Psoas muscle (tissue), 8 donors: ENCODE data around the gene KCNG2. TPM values are rescaled to one million over a fixed set of nuclear protein-coding genes. Genes with fewer than 3 reads are reported as not detected.

Experiments
- ATAC-seq, 4 donors: fragments of 200-7000 bp; cut with Tn5 transposase; one replicate each; pipeline ENCODE4 v1.9.1; 2020; ENCODE audit warnings: moderate library complexity in 3 of 4, mild to moderate bottlenecking in 2 of 4
- DNase-seq, 2 donors: peaks; one replicate each; pipeline ENCODE4 v3.0.0-alpha.2; 2020
- H3K27ac ChIP-seq: fragments of 200-600 bp; one replicate; pipeline ENCODE4 v1.8.0; 2022
- H3K27me3 ChIP-seq, 3 donors: fragments of 200-600 bp in 1 of 3; one replicate each; pipeline versions ENCODE4 v1.6.1 to v1.8.0; 2013 to 2022; ENCODE audit warnings: low read length in 2 of 3, mild to moderate bottlenecking in 2 of 3, moderate library complexity in 1 of 3; ENCODE audit not compliant: insufficient read depth in 3 of 3
- H3K36me3 ChIP-seq, 2 donors: fragments of 200-600 bp in 1 of 2; one replicate each; pipeline versions ENCODE4 v1.6.1 to v1.8.0; 2013 to 2022; ENCODE audit warnings: low read depth in 1 of 2, mild to moderate bottlenecking in 1 of 2, moderate library complexity in 1 of 2; ENCODE audit not compliant: insufficient read depth in 1 of 2
- H3K4me1 ChIP-seq: fragments of 200-600 bp; one replicate; pipeline ENCODE4 v1.8.0; 2022
- H3K4me3 ChIP-seq: fragments of 200-600 bp; one replicate; pipeline ENCODE4 v1.8.0; 2022; ENCODE audit warnings: mild to moderate bottlenecking
- H3K9me3 ChIP-seq: fragments of 200-600 bp; one replicate; pipeline ENCODE4 v1.8.0; 2022
- WGBS, 3 donors: extraction: QIAGEN DNeasy Blood & Tissue Kit; methylation state at CpG; one replicate each; pipeline versions ENCODE4 v1.1.6 to v1.1.7; 2013; 5-methylcytosine and 5-hydroxymethylcytosine counted together
- intact Hi-C, 2 donors: fragments of 100-400 bp; cut with DNase I; formaldehyde crosslinking; loops; one replicate each; pipeline versions ENCODE4 v1.11.0 to v1.14.2; 2022
- polyA plus RNA-seq, 3 donors: library from polyadenylated mRNA; stranded (reverse); fragments of 200-250 nt; gene quantifications; one replicate each; pipeline ENCODE4 v1.2.3, GENCODE V29; 2013
- total RNA-seq, 4 donors: library from RNA; stranded (reverse); fragmentation: NEBNext Ultra II Directional in 2 of 4; extraction: Animal tissue kit (Norgen Biotek cat#: 25700) in 2 of 4; gene quantifications; one replicate each; pipeline versions ENCODE4 v1.2.1 to v1.2.4, GENCODE V29; 2021 to 2023
- TF ChIP-seq, protein P1 (sequence below): fragments of 200-600 bp; IDR thresholded peaks from one replicate; pipeline ENCODE4 v1.8.0; 2022; ENCODE audit warnings: antibody characterized with exemption
- donor health status: healthy with polysubstance abuse.
- donor health status: DM: no; HTN: no; CAD: no; lungs with moderate emphysema.
- donor health status: Bipolar disorder and iron deficiency.
- donor health status: healthy.
- donor health status: DM: yes; HTN: yes; CAD: no.
- donor health status: DM: no; HTN: no; CAD: no.
- donor health status: DM: no; HTN: no; CAD: no.
- donor health status: DM: yes; HTN: yes; CAD: no.

Gene KCNG2
- total and polyA plus RNA-seq, 7 donors = 0.04 to 0.54 (median 0.27) TPM; not detected in 2

DNA sequence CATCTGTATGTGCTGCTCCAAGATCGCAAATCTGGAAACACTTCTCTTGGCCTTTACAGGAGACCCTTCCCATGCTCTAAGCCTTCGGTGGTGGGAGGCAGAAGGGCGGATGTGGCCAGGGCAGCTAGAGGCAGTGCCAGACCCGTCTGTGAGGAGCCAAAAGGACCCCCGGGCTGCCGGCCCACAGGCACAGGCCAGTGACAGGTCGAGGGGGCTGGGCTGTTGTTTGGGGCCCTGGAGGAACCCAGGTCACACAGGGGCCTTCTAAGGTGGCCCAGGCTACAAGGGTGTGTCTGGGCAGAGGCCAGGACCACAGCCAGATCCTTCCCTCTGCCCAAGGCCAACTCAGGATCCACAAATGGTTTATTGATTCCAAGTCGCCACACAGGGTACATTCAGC, 104.3 kb downstream of the KCNG2 start:
- intact Hi-C loops = no loop called here
- ATAC-seq (no peak), DNase-seq (no peak)
- no peaks in the 10 kb centered on the region for H3K4me1 ChIP-seq
- no peak overlapping the region for H3K27ac ChIP-seq
- H3K4me3 ChIP-seq = no peak overlapping the region
- H3K36me3 ChIP-seq = peaks cover 0 to 23% of the 10 kb centered on the region in 2 donors
- H3K9me3 ChIP-seq = peaks cover 3% of the 10 kb centered on the region
- WGBS, 3 donors = 88 to 91% (median 89%) methylated on average over 8 of the region's 8 CpGs
- no peaks in the 10 kb centered on the region for H3K27me3 ChIP-seq
- TF ChIP-seq, protein P1, sequence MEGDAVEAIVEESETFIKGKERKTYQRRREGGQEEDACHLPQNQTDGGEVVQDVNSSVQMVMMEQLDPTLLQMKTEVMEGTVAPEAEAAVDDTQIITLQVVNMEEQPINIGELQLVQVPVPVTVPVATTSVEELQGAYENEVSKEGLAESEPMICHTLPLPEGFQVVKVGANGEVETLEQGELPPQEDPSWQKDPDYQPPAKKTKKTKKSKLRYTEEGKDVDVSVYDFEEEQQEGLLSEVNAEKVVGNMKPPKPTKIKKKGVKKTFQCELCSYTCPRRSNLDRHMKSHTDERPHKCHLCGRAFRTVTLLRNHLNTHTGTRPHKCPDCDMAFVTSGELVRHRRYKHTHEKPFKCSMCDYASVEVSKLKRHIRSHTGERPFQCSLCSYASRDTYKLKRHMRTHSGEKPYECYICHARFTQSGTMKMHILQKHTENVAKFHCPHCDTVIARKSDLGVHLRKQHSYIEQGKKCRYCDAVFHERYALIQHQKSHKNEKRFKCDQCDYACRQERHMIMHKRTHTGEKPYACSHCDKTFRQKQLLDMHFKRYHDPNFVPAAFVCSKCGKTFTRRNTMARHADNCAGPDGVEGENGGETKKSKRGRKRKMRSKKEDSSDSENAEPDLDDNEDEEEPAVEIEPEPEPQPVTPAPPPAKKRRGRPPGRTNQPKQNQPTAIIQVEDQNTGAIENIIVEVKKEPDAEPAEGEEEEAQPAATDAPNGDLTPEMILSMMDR = no peak

DNA sequence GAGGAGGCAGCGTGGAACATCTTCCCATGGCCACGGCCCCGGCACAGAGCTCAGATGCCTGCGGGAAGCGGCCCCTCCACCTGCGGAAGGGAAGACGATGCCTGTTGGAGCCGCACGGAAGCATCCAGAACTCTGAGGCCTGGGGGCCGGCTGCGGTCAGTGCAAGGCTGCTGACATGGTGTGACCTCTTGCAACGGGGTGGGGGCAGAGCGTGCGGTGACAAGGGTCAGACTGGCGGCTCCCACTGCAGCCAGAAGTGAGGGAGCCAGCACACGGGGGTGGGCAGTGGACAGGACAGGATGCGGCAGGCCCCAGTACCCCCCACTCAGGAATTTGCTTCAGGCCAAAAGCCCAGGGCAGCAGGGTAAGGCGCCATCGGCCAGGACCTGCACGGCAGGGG, 104.9 kb downstream of the KCNG2 start:
- no peak for ATAC-seq
- 96 to 97% (median 97%) methylated on average over 20 of the region's 20 CpGs for WGBS, 3 donors
- Histone ChIP-seq H3K36me3 (peaks cover 0 to 26% of the 10 kb centered on the region in 2 donors), H3K27ac (no peak overlapping the region), H3K4me1 (no peaks in the 10 kb centered on the region), H3K4me3 (no peak overlapping the region), H3K27me3 (no peaks in the 10 kb centered on the region), H3K9me3 (no peaks in the 10 kb centered on the region)
- TF ChIP-seq, protein P1 = no peak
- DNase-seq = no peak
- intact Hi-C loops = no loop called here

DNA sequence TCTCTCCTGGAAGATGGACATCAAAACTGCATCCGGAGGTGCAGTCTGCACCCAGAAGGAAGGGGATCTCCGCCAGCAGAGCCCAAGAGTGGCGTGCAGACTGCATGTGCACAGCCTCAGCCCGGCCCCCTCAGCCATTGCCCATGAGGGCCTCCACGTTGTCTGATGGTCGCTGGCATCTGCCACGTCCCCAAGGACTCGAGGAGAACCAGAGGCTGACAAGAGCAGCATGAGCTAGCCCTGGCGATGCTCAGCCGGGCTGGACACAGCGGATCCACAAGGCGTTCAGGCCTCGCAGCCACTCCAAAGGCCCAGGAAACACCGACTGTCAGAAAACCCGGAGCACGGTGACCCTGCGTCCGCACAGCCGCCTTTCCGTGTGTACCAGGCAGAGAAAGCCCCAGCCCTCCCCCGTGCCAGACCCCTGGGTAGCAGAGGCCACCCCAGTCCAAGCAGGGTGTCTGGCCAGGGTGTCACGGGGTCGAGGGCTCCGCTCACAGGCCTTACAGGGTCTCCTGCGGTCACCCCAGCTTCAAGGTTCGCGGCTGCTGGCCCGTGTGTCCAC, 105.4 kb downstream of the KCNG2 start:
- Histone ChIP-seq H3K27me3 (no peaks in the 10 kb centered on the region), H3K4me1 (no peaks in the 10 kb centered on the region), H3K36me3 (peaks cover 0 to 28% of the 10 kb centered on the region in 2 donors), H3K9me3 (no peaks in the 10 kb centered on the region), H3K4me3 (no peak overlapping the region), H3K27ac (no peak overlapping the region)
- ATAC-seq = no peak
- intact Hi-C loops = no loop called here
- DNase-seq = peak in 1 of 2 donors; percentile 55
- 90 to 98% (median 94%) methylated on average over 28 of the region's 28 CpGs for WGBS, 3 donors
- TF ChIP-seq, protein P1 = no peak

DNA sequence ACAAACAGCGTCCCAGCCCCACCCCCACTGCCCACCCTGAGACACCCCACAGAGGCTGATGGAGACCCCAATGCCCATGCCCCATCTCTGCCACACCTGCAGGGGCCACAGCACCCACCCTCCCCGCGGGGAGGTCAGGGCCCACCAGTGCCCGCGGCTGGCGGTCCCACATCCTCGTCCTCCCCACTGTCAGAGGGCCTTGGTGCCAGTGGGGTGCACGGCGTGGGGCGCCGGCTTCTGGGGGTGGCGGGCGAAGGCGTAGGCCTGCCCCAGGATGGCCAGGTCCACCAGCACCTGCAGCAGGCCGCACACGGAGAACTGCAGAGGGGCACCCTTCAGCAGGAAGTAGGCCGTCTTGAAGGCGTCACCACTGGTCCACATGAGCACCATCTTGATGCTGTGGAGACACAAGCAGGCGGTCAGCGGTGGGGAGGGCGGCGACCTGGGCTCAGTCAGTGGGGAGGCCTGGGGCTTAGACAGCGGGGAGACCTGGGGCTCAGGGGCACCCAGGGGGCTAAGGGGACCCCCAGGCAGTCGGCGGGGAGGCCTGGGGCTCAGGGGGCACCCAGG, 106.1 kb downstream of the KCNG2 start:
- TF ChIP-seq, protein P1 = no peak
- ATAC-seq = no peak
- no peak for DNase-seq
- no peaks in the 10 kb centered on the region for H3K4me1 ChIP-seq
- H3K27me3 ChIP-seq = no peaks in the 10 kb centered on the region
- intact Hi-C loops = no loop called here
- 93 to 98% (median 95%) methylated on average over 21 to 25 of the region's 25 CpGs for WGBS, 3 donors
- H3K4me3 ChIP-seq = no peak overlapping the region
- no peaks in the 10 kb centered on the region for H3K9me3 ChIP-seq
- H3K27ac ChIP-seq = no peak overlapping the region
- H3K36me3 ChIP-seq = peaks cover 0 to 28% of the 10 kb centered on the region in 2 donors
